DND-41 (cell line): ENCODE results near the gene RELN.

Source experiments
- ATAC-seq: fragments of 200-7000 bp; cut with Tn5 transposase; 3 replicates; pipeline ENCODE4 v1.9.1; 2021; ENCODE audit warnings: low read depth; ENCODE audit not compliant: insufficient read depth
- DNase-seq: peaks from one replicate; pipeline ENCODE4 v3.0.0-alpha.2; 2020
- H2AFZ ChIP-seq: 2 replicates; pipeline ENCODE4 v1.6.0; 2012; ENCODE audit warnings: low read depth, low read length
- H3K27ac ChIP-seq: 2 replicates; pipeline ENCODE4 v1.5.1; 2012; ENCODE audit warnings: low read length, inconsistent platforms
- H3K27me3 ChIP-seq: fragments of 200-600 bp; sonication (generic); 2 replicates; pipeline ENCODE4 v1.6.0; 2012; ENCODE audit warnings: low read length, mild to moderate bottlenecking, inconsistent platforms; ENCODE audit not compliant: insufficient read depth, poor library complexity
- H3K36me3 ChIP-seq: 2 replicates; pipeline ENCODE4 v1.5.1; 2012; ENCODE audit warnings: low read length, inconsistent platforms; ENCODE audit not compliant: insufficient read depth
- H3K4me1 ChIP-seq: 2 replicates; pipeline ENCODE4 v1.5.1; 2012; ENCODE audit warnings: mild to moderate bottlenecking, low read length; ENCODE audit not compliant: insufficient read depth
- H3K4me2 ChIP-seq: 2 replicates; pipeline ENCODE4 v1.6.0; 2012; ENCODE audit warnings: mild to moderate bottlenecking, moderate library complexity, low read length, inconsistent platforms; ENCODE audit not compliant: insufficient read depth
- H3K4me3 ChIP-seq, 2 experiments: fragments of 200-600 bp in 1 of 2; shearing (Covaris generic) in 1 of 2; 2 replicates each; pipeline ENCODE4 v1.5.1; 2012 to 2016; ENCODE audit warnings: inconsistent platforms in 2 of 2, low read length in 2 of 2, mild to moderate bottlenecking in 2 of 2, low read depth in 1 of 2, moderate library complexity in 1 of 2
- H3K79me2 ChIP-seq: 2 replicates; pipeline ENCODE4 v1.6.0; 2012; ENCODE audit warnings: low read length, inconsistent platforms; ENCODE audit not compliant: insufficient read depth
- H3K9ac ChIP-seq: 2 replicates; pipeline ENCODE4 v1.6.0; 2012; ENCODE audit warnings: low read depth, mild to moderate bottlenecking, inconsistent platforms, low read length, moderate library complexity
- H3K9me3 ChIP-seq: 2 replicates; pipeline ENCODE4 v1.5.1; 2012; ENCODE audit warnings: low read length, moderate library complexity, mild to moderate bottlenecking, inconsistent platforms; ENCODE audit not compliant: insufficient read depth, severe bottlenecking
- H4K20me1 ChIP-seq: 2 replicates; pipeline ENCODE4 v1.6.0; 2012; ENCODE audit warnings: low read length; ENCODE audit not compliant: insufficient read depth
- CTCF ChIP-seq: IDR thresholded peaks from 2 replicates; pipeline ENCODE4 v1.5.1; 2012; ENCODE audit warnings: borderline replicate concordance, low read length, moderate library complexity, mild to moderate bottlenecking; ENCODE audit not compliant: poor library complexity, severe bottlenecking; ENCODE audit errors: extremely low read depth
- EZH2 ChIP-seq: IDR thresholded peaks from 3 replicates; pipeline ENCODE4 v1.6.1; 2012; ENCODE audit warnings: borderline replicate concordance, low read depth, mild to moderate bottlenecking, moderate library complexity, low read length, inconsistent platforms; ENCODE audit not compliant: severe bottlenecking

RELN gene

DNA sequence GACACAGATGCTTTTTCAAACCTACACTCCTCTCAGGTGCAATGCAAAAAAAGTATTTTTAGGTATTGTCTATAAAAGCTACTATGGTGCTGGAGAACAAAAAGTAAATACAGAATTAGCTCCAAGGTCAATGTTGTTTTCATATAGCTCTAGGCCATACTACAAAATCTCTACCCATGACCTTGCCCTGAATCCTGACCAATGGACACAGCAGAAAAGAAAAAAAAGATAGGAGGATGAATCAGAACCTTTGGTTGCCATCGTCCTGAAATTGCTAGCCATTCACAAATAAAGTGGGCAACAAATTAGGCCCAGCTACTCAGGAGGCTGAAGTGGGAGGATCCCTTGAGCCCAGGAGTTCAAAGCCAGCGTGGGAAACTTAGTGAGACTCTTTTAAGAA, 35.2 kb upstream of the RELN start:
- peaks cover 11% of the 10 kb centered on the region for H3K9me3 ChIP-seq
- H3K4me1 ChIP-seq, result no peaks in the 10 kb centered on the region
- H3K27ac ChIP-seq, result no peak overlapping the region
- no peaks in the 10 kb centered on the region for H3K79me2 ChIP-seq
- no peak for DNase-seq
- H3K4me3 ChIP-seq, result no peak overlapping the region
- H3K27me3 ChIP-seq, result no peaks in the 10 kb centered on the region
- H3K36me3 ChIP-seq, result no peaks in the 10 kb centered on the region
- no peaks in the 10 kb centered on the region for H4K20me1 ChIP-seq
- ATAC-seq, result no peak
- no peak overlapping the region for H3K4me2 ChIP-seq
- no peak for TF ChIP-seq CTCF
- TF ChIP-seq EZH2, result no peak
- no peak overlapping the region for H3K9ac ChIP-seq
- no peak overlapping the region for H2AFZ ChIP-seq

- Histone ChIP-seq H3K4me2 (no peak overlapping the region), H2AFZ (no peak overlapping the region)
- TF ChIP-seq CTCF (no peak), EZH2 (no peak)
Observed at GRCh38 chr7:104023100-104023499, 33.6 kb upstream of the RELN start.

DNA sequence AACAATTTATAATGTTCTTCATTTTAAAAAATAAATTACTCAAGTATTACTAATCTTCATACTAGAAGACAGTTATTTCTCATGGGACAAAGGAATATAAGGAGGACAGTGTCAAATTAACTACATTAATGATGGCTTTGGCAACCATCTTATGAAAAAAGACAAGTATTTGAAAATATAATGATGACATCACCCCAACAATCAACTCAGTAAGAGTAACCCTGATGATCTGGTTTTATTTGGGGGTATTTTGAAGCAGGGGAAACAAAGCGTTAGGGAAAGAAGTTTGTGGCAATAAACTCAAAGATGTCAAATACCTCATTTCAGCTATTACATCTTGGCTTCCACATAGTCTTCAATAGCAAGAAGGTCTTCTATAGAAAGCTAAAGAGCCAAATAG, 29.0 kb upstream of the RELN start:
- no peak for TF ChIP-seq CTCF
- no peak for TF ChIP-seq EZH2
- H3K27me3 ChIP-seq, result no peaks in the 10 kb centered on the region
- peaks cover 11% of the 10 kb centered on the region for H3K9me3 ChIP-seq
- H3K4me3 ChIP-seq, result no peak overlapping the region
- H3K4me2 ChIP-seq, result no peak overlapping the region
- no peaks in the 10 kb centered on the region for H4K20me1 ChIP-seq
- ATAC-seq (no peak), DNase-seq (no peak)
- H3K36me3 ChIP-seq, result no peaks in the 10 kb centered on the region
- H3K4me1 ChIP-seq, result no peaks in the 10 kb centered on the region
- no peak overlapping the region for H3K9ac ChIP-seq
- H3K79me2 ChIP-seq, result no peaks in the 10 kb centered on the region
- no peak overlapping the region for H3K27ac ChIP-seq
- H2AFZ ChIP-seq, result no peak overlapping the region

More at GRCh38 chr7:104023100-104023499, 33.6 kb upstream of the RELN start:
- H3K9ac ChIP-seq, result no peak overlapping the region
- no peaks in the 10 kb centered on the region for H3K27me3 ChIP-seq
- ATAC-seq, result no peak
- H3K4me1 ChIP-seq, result no peaks in the 10 kb centered on the region
- no peaks in the 10 kb centered on the region for H3K79me2 ChIP-seq
- peaks cover 11% of the 10 kb centered on the region for H3K9me3 ChIP-seq
- H3K4me3 ChIP-seq, result no peak overlapping the region
- H3K36me3 ChIP-seq, result no peaks in the 10 kb centered on the region
- no peak overlapping the region for H3K27ac ChIP-seq
- DNase-seq, result no peak
- H4K20me1 ChIP-seq, result no peaks in the 10 kb centered on the region

DNA sequence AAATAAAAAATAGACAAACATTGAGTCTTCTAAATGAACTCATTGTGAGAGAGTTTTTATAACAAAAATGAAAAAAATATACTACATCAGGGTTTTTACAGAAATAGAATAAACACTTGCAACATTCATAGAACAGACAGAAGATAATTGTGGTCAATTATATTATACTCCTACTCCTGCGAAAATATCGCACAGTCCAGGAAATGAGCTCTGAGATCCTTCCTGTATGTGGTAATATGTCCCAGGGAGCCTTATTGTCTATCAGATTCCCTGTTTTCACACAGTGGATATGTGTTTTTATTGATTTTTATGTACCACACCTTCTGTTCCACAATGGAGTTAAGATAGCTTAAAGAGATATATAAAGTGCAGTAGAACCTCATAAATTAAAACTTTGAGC, 27.5 kb upstream of the RELN start:
- Histone ChIP-seq H3K4me3 (no peak overlapping the region), H3K9ac (no peak overlapping the region), H3K79me2 (no peaks in the 10 kb centered on the region), H3K27ac (no peak overlapping the region), H3K4me1 (no peaks in the 10 kb centered on the region), H3K36me3 (no peaks in the 10 kb centered on the region), H3K9me3 (peaks cover 1% of the 10 kb centered on the region), H3K27me3 (no peaks in the 10 kb centered on the region), H2AFZ (no peak overlapping the region), H4K20me1 (no peaks in the 10 kb centered on the region), H3K4me2 (no peak overlapping the region)
- TF ChIP-seq CTCF, result no peak
- TF ChIP-seq EZH2, result no peak
- DNase-seq (no peak), ATAC-seq (no peak)
